Stimulated activated CD8-positive, alpha-beta memory T cell treated with anti-CD3 and anti-CD28 coated beads, Interleukin-12 subunit alpha, Interleukin-12 subunit beta, amount 100 ng/mL, for 4 hours (primary cell): Measurements from ENCODE around the gene EBF4.
A peak's percentile ranks its signal among the peaks of the same experiment; 100 is the strongest.

Experiments
- DNase-seq: peaks from one replicate; pipeline ENCODE4 v3.0.0-alpha.2; 2020; ENCODE audit warnings: low read depth

The EBF4 gene

GRCh38 chr20:2692036-2692885 lies at the start of gene EBF4:
Gene EBF4 (plus strand): TSS chr20:2692780. CDS start chr20:2693646, 866 bp downstream.
- peak; percentile 7 for DNase-seq

GRCh38 chr20:2643708-2644107 lies 48.9 kb upstream of the EBF4 start:
- no peak for DNase-seq

GRCh38 chr20:2651772-2652723 lies 40.5 kb upstream of the EBF4 start, which contains the start of gene NOP56:
Gene NOP56 (plus strand): TSS chr20:2652632. CDS start chr20:2652661, 29 bp downstream.
- DNase-seq = peak; percentile 92

GRCh38 chr20:2652724-2653555 lies 39.6 kb upstream of the EBF4 start:
- DNase-seq = no peak

- DNase-seq = no peak
Measured at GRCh38 chr20:2653556-2654383, 38.8 kb upstream of the EBF4 start.

- no peak for DNase-seq
Measured at GRCh38 chr20:2654384-2654822, 38.2 kb upstream of the EBF4 start.

- no peak for DNase-seq
Measured at GRCh38 chr20:2654831-2655230, 37.7 kb upstream of the EBF4 start.

GRCh38 chr20:2655331-2656116 lies 37.1 kb upstream of the EBF4 start:
- DNase-seq = no peak

GRCh38 chr20:2656471-2657117 lies 36.0 kb upstream of the EBF4 start:
- no peak for DNase-seq

GRCh38 chr20:2657241-2657640 lies 35.3 kb upstream of the EBF4 start:
- DNase-seq = no peak

GRCh38 chr20:2657674-2658073 lies 34.9 kb upstream of the EBF4 start:
- no peak for DNase-seq

GRCh38 chr20:2658414-2659354 lies 33.9 kb upstream of the EBF4 start:
- no peak for DNase-seq

- no peak for DNase-seq
Measured at GRCh38 chr20:2659547-2659946, 33.0 kb upstream of the EBF4 start.

GRCh38 chr20:2663364-2663886 lies 29.2 kb upstream of the EBF4 start:
- DNase-seq = no peak

GRCh38 chr20:2663887-2664719 lies 28.5 kb upstream of the EBF4 start, which contains the start of gene IDH3B:
Gene IDH3B (minus strand): TSS chr20:2664216. CDS start chr20:2664188, 28 bp downstream.
- DNase-seq = peak; percentile 86

GRCh38 chr20:2671977-2672376 lies 20.6 kb upstream of the EBF4 start:
- no peak for DNase-seq

- DNase-seq = no peak
Measured at GRCh38 chr20:2672446-2672845, 20.1 kb upstream of the EBF4 start.
